MM.1S (cell line): Measurements from ENCODE around the gene HBS1L.

ENCODE experiments used
- DNase-seq: peaks from one replicate; pipeline ENCODE4 v3.0.0-alpha.2; 2015
- H2AFZ ChIP-seq: fragments of 300-600 bp; sonication (generic); 2 replicates; pipeline ENCODE4 v1.6.0; 2016; ENCODE audit warnings: antibody characterized with exemption, low read length
- H3F3A ChIP-seq: fragments of 300-600 bp; sonication (generic); 2 replicates; pipeline ENCODE4 v1.6.1; 2016; ENCODE audit warnings: mild to moderate bottlenecking, antibody characterized with exemption, low read length, moderate library complexity, mixed read lengths; ENCODE audit not compliant: insufficient read depth
- H3K27ac ChIP-seq: fragments of 300-600 bp; sonication (generic); 2 replicates; pipeline ENCODE4 v1.5.1; 2016; ENCODE audit warnings: mild to moderate bottlenecking, low read length
- H3K27me3 ChIP-seq: fragments of 300-600 bp; sonication (generic); replicated peaks from 2 replicates; pipeline ENCODE4 v1.6.0; 2016; ENCODE audit warnings: low read length; ENCODE audit not compliant: insufficient read depth
- H3K36me3 ChIP-seq: fragments of 300-600 bp; sonication (generic); replicated peaks from 2 replicates; pipeline ENCODE4 v1.6.1; 2016; ENCODE audit warnings: mild to moderate bottlenecking, low read length, mixed read lengths; ENCODE audit not compliant: insufficient read depth
- H3K4me1 ChIP-seq: fragments of 300-600 bp; sonication (generic); 2 replicates; pipeline ENCODE4 v1.6.1; 2016; ENCODE audit warnings: low read length, mixed read lengths
- H3K4me2 ChIP-seq: fragments of 300-600 bp; sonication (generic); 2 replicates; pipeline ENCODE4 v1.6.0; 2016; ENCODE audit warnings: low read depth, low read length
- H3K4me3 ChIP-seq: fragments of 300-600 bp; sonication (generic); 2 replicates; pipeline ENCODE4 v1.5.1; 2016; ENCODE audit warnings: low read length, mixed read lengths
- H3K79me2 ChIP-seq: fragments of 300-600 bp; sonication (generic); 2 replicates; pipeline ENCODE4 v1.6.1; 2016; ENCODE audit warnings: mixed run types, low read length, mixed read lengths
- H3K9ac ChIP-seq: fragments of 300-600 bp; sonication (generic); 2 replicates; pipeline ENCODE4 v1.6.1; 2016; ENCODE audit warnings: low read length, mixed read lengths
- H3K9me2 ChIP-seq: fragments of 300-600 bp; sonication (generic); replicated peaks from 2 replicates; pipeline ENCODE4 v1.6.1; 2016; ENCODE audit warnings: mild to moderate bottlenecking, low read length, mixed read lengths; ENCODE audit not compliant: insufficient read depth
- H3K9me3 ChIP-seq: fragments of 300-600 bp; sonication (generic); replicated peaks from 2 replicates; pipeline ENCODE4 v1.6.1; 2016; ENCODE audit warnings: mild to moderate bottlenecking, low read length, mixed read lengths; ENCODE audit not compliant: insufficient read depth
- H4K20me1 ChIP-seq: fragments of 300-600 bp; sonication (generic); 2 replicates; pipeline ENCODE4 v1.6.1; 2016; ENCODE audit warnings: mild to moderate bottlenecking, low read length, moderate library complexity, mixed read lengths; ENCODE audit not compliant: insufficient read depth
- EZH2 ChIP-seq: fragments of 300-600 bp; sonication (generic); optimal IDR thresholded peaks from 2 replicates; pipeline ENCODE3; 2017; ENCODE audit warnings: low read depth, mild to moderate bottlenecking, antibody characterized with exemption, low read length, mixed read lengths
- EZH2phosphoT487 ChIP-seq: fragments of 300-600 bp; sonication (generic); IDR thresholded peaks from 2 replicates; pipeline ENCODE4 v1.6.1; 2018; ENCODE audit warnings: antibody characterized with exemption, low read length
- TF ChIP-seq, protein P1 (sequence below): fragments of 300-600 bp; sonication (generic); IDR thresholded peaks from 2 replicates; pipeline ENCODE4 v1.5.1; 2016; ENCODE audit warnings: antibody characterized with exemption, low read length, mixed read lengths

Gene HBS1L

DNA sequence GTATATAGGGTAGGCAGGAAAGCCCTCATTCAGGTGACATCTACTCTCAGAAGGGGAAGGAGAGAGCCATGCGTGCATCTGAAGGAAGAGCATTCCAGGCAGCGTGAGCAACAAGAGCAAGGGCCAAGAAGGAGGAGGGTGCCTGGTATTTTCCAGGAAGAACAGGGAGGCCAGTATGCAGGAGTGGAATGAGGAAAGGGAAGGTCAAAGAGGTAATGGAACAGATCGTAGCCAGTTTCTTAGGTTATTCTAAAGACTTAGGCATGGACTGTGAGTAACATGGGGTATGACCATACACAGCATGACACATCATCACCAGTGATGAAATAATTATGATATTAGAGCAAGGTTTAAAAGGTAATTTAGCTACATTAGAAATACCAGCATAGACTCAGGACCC, 128.8 kb downstream of the HBS1L start:
- H3K4me1 ChIP-seq, result no peaks in the 10 kb centered on the region
- H3F3A ChIP-seq, result no peaks in the 10 kb centered on the region
- no peaks in the 10 kb centered on the region for H3K27me3 ChIP-seq
- H3K4me2 ChIP-seq, result no peak overlapping the region
- no peak overlapping the region for H3K9ac ChIP-seq
- H3K9me2 ChIP-seq, result no peaks in the 10 kb centered on the region
- no peak for TF ChIP-seq EZH2
- TF ChIP-seq, protein P1, sequence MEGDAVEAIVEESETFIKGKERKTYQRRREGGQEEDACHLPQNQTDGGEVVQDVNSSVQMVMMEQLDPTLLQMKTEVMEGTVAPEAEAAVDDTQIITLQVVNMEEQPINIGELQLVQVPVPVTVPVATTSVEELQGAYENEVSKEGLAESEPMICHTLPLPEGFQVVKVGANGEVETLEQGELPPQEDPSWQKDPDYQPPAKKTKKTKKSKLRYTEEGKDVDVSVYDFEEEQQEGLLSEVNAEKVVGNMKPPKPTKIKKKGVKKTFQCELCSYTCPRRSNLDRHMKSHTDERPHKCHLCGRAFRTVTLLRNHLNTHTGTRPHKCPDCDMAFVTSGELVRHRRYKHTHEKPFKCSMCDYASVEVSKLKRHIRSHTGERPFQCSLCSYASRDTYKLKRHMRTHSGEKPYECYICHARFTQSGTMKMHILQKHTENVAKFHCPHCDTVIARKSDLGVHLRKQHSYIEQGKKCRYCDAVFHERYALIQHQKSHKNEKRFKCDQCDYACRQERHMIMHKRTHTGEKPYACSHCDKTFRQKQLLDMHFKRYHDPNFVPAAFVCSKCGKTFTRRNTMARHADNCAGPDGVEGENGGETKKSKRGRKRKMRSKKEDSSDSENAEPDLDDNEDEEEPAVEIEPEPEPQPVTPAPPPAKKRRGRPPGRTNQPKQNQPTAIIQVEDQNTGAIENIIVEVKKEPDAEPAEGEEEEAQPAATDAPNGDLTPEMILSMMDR, result no peak
- no peaks in the 10 kb centered on the region for H3K36me3 ChIP-seq
- no peaks in the 10 kb centered on the region for H4K20me1 ChIP-seq
- H2AFZ ChIP-seq, result no peak overlapping the region
- no peak overlapping the region for H3K27ac ChIP-seq
- no peaks in the 10 kb centered on the region for H3K79me2 ChIP-seq
- DNase-seq, result no peak
- no peaks in the 10 kb centered on the region for H3K9me3 ChIP-seq
- no peak overlapping the region for H3K4me3 ChIP-seq

DNA sequence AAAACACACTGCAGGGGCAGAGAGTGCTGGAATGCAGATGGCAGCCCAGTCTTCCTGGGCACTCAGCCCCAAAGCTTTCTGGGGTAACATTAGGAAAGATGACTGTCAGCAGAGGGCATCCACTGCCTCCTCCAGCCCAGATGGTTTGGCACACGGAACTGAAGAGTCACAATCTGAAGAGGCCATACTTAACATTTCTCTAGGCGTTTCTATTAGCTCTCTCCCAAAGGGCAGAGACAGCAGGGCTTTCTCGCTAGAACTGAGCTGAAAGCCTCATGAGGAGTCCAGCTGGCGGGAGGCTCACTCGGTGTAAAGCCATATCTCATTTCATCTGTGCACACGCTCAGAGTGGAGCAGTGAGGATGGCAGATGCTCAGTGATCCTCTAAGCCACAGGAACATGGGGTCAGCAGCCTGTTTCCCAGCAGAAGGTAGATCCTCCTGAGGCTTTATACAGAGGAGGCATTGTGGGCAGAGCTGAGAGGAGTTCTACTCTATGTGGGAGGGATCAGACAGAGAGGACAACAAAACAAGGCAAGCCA, 132.8 kb downstream of the HBS1L start:
- no peaks in the 10 kb centered on the region for H3K9me2 ChIP-seq
- no peaks in the 10 kb centered on the region for H4K20me1 ChIP-seq
- no peak for DNase-seq
- H2AFZ ChIP-seq, result no peak overlapping the region
- no peaks in the 10 kb centered on the region for H3F3A ChIP-seq
- H3K4me2 ChIP-seq, result no peak overlapping the region
- no peaks in the 10 kb centered on the region for H3K79me2 ChIP-seq
- no peaks in the 10 kb centered on the region for H3K27me3 ChIP-seq
- no peak overlapping the region for H3K9ac ChIP-seq
- H3K9me3 ChIP-seq, result no peaks in the 10 kb centered on the region
- H3K4me1 ChIP-seq, result no peaks in the 10 kb centered on the region
- TF ChIP-seq EZH2phosphoT487, result no peak
- TF ChIP-seq, protein P1, result no peak
- no peak for TF ChIP-seq EZH2
- H3K36me3 ChIP-seq, result no peaks in the 10 kb centered on the region
- no peak overlapping the region for H3K4me3 ChIP-seq
- H3K27ac ChIP-seq, result no peak overlapping the region

DNA sequence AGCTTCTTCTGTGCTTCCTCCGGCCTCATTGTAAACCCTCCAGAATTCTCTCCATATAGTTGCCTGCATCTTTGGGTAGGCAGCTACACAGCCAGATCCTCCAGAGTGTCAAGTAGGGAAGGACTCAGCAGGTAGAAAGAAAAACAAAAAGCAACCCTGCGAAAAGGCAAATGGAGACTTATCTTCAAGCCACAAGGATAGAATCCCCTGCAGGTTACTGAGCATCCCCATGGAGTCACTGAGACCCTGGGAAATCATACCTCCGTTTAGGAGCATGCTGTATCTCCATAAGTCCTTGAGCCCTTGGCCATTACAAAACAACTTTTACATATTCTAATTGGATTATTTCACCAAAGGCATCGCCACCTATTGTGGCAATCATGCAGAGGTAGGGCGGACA, 133.3 kb downstream of the HBS1L start:
- H3F3A ChIP-seq, result no peaks in the 10 kb centered on the region
- no peaks in the 10 kb centered on the region for H3K9me3 ChIP-seq
- no peaks in the 10 kb centered on the region for H3K79me2 ChIP-seq
- H2AFZ ChIP-seq, result no peak overlapping the region
- no peak overlapping the region for H3K4me2 ChIP-seq
- no peaks in the 10 kb centered on the region for H3K9me2 ChIP-seq
- DNase-seq, result no peak
- no peaks in the 10 kb centered on the region for H3K4me1 ChIP-seq
- no peaks in the 10 kb centered on the region for H3K27me3 ChIP-seq
- H3K4me3 ChIP-seq, result no peak overlapping the region
- no peak overlapping the region for H3K9ac ChIP-seq
- H4K20me1 ChIP-seq, result no peaks in the 10 kb centered on the region
- H3K36me3 ChIP-seq, result no peaks in the 10 kb centered on the region
- H3K27ac ChIP-seq, result no peak overlapping the region
- no peak for TF ChIP-seq EZH2phosphoT487
- TF ChIP-seq, protein P1, result no peak
- TF ChIP-seq EZH2, result no peak
